ENCODE results near the gene ZNF311. TPM values are rescaled to one million over a fixed set of nuclear protein-coding genes. Genes with fewer than 3 reads are reported as not detected.

ZNF311 gene
- total RNA-seq (under 1 TPM; 0.25 to 0.31 TPM), total RNA-seq (0 to 3.2 (median 1.0) reads per million in 172 experiments)
- polyA plus RNA-seq (2013, experiment 1 of 2): 0.20 TPM
- polyA plus RNA-seq (2013, experiment 2 of 2): 0.29 TPM

DNA sequence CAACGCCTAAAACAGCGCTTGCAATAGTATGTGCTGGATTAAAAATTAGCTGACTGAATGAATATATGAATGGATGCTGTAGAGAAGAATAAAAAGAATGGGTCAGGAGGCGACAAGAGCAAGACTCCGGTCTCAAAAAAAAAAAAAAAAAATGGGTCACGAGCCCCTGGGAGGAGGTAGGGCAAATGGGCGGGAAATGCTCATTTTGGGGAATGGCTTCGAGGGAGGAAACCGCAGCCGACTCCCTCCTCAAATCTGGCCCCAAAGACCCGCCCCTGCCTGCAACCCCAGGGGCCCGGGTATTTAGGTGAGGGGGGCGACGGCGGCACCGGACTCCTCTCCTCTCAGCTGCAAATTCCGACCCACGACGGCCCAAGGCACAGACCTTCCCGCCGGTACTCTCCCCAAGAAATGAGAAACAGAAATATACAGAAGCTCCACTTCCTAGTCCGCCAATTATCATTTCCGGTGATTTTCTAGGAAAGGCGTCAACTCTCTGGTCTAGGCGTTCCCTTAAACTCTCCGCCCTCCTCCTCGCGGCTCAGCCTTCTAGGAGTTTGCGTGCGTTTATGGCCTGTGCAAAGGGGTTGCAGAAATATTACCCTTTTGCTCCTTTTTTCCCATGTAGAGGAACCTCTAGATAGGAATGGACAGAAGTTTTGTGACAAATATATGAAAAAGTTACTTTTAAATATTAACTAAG is at the start of gene ZNF311:
Gene ZNF311 (minus strand): TSS at position 133 of the 703 bp plus-strand sequence. CDS start 1,361 bp downstream, outside the sequence.
- Mint-ChIP-seq H3K27me3 (peaks cover 3% of the 10 kb centered on the region), H3K36me3 (ENCODE audit: low read depth) (no peaks in the 10 kb centered on the region), H3K9me3 (no peaks in the 10 kb centered on the region), H3K4me3 (peak within 1 kb of the TSS; percentile 90), H3K27ac (peak within 1 kb of the TSS; percentile 25), H3K4me1 (ENCODE audit: low read depth) (peaks cover 16% of the 10 kb centered on the region)
- intact Hi-C loops (cut with DNase I, micrococcal nuclease): no loop called here
- ChIA-PET CTCF (interaction anchor here (0.7 kb wide), 1 partner anchor 755 kb away, joined by 3 read pairs; no protein-coding TSS in a partner anchor), POLR2A (interaction anchor here (0.6 to 1.3 kb wide), 5 partner anchors 10 to 1532 kb away, joined by 3 to 5 read pairs (median 4); partner anchors contain the start of genes TRIM27 and ZNF184)
- TF ChIP-seq, protein P1, sequence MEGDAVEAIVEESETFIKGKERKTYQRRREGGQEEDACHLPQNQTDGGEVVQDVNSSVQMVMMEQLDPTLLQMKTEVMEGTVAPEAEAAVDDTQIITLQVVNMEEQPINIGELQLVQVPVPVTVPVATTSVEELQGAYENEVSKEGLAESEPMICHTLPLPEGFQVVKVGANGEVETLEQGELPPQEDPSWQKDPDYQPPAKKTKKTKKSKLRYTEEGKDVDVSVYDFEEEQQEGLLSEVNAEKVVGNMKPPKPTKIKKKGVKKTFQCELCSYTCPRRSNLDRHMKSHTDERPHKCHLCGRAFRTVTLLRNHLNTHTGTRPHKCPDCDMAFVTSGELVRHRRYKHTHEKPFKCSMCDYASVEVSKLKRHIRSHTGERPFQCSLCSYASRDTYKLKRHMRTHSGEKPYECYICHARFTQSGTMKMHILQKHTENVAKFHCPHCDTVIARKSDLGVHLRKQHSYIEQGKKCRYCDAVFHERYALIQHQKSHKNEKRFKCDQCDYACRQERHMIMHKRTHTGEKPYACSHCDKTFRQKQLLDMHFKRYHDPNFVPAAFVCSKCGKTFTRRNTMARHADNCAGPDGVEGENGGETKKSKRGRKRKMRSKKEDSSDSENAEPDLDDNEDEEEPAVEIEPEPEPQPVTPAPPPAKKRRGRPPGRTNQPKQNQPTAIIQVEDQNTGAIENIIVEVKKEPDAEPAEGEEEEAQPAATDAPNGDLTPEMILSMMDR (IDR thresholded peaks at IDR 0.05): no peak
- ATAC-seq (ENCODE audit: poor library complexity) (peak; percentile 96), DNase-seq (peak in 6 of 14 experiments; percentile 15 to 72 (median 58))
- peak within 1 kb of the TSS; percentile 62 for H3K4me3 ChIP-seq (ENCODE audit: low read length)
- peaks cover 0 to 4% of the 10 kb centered on the region in 2 experiments for H3K9me3 ChIP-seq (ENCODE audit: control insufficient read depth in 1 of 2, insufficient read depth in 1 of 2, low read length in 2 of 2)
- H3K27me3 ChIP-seq (ENCODE audit: control insufficient read depth in 1 of 2, insufficient read depth in 2 of 2, low read length in 2 of 2): no peaks in the 10 kb centered on the region
- no peaks in the 10 kb centered on the region for H3K36me3 ChIP-seq (ENCODE audit: insufficient read depth, low read length)
- H3K27ac ChIP-seq (ENCODE audit: low read depth in 1 of 2, low read length in 2 of 2): peak within 1 kb of the TSS in 1 of 2 donors; percentile 31
- peaks cover 6% of the 10 kb centered on the region for H3K4me1 ChIP-seq (ENCODE audit: insufficient read depth, low read length)

DNA sequence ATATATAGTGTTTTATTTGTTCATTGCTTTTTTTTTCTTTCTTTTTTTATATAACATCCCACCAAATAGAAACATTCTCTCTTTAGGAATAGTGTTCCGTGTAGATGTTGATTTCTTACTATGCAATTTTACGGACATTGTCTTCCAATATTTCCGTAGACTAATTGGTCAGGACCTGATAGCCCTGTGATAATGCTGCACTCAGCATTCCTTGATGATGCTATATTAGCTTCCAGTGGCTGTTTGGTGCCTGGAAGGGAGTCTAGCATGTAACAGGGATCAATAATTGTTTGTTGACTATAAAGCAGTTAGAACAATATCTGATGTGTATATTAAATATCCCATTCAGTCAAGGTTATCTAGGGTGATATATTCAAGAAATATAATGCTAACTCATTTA is 46.6 kb upstream of the ZNF311 start:
- DNase-seq (no peak), ATAC-seq (ENCODE audit: poor library complexity) (no peak)
- POLR2A ChIA-PET: no interaction called here
- no peaks in the 10 kb centered on the region for H3K9me3 Mint-ChIP-seq
- no peak overlapping the region for H3K27ac Mint-ChIP-seq
- H3K27me3 ChIP-seq (ENCODE audit: control insufficient read depth in 1 of 2, insufficient read depth in 2 of 2, low read length in 2 of 2): peaks cover 2 to 43% of the 10 kb centered on the region in 2 experiments
- peaks cover 56% of the 10 kb centered on the region for H3K27me3 Mint-ChIP-seq
- H3K4me1 Mint-ChIP-seq (ENCODE audit: low read depth): no peaks in the 10 kb centered on the region
- no peak overlapping the region for H3K4me3 Mint-ChIP-seq
- no peaks in the 10 kb centered on the region for H3K9me3 ChIP-seq (ENCODE audit: control insufficient read depth in 1 of 2, insufficient read depth in 1 of 2, low read length in 2 of 2)
- CTCF ChIA-PET: no interaction called here
- intact Hi-C loops (cut with DNase I, micrococcal nuclease): no loop called here
- no peaks in the 10 kb centered on the region for H3K36me3 ChIP-seq (ENCODE audit: insufficient read depth, low read length)
- no peak overlapping the region for H3K27ac ChIP-seq (ENCODE audit: low read depth in 1 of 2, low read length in 2 of 2)
- no peaks in the 10 kb centered on the region for H3K4me1 ChIP-seq (ENCODE audit: insufficient read depth, low read length)
- no peaks in the 10 kb centered on the region for H3K36me3 Mint-ChIP-seq (ENCODE audit: low read depth)
- TF ChIP-seq, protein P1 (IDR thresholded peaks at IDR 0.05): no peak
- H3K4me3 ChIP-seq (ENCODE audit: low read length): no peak overlapping the region

DNA sequence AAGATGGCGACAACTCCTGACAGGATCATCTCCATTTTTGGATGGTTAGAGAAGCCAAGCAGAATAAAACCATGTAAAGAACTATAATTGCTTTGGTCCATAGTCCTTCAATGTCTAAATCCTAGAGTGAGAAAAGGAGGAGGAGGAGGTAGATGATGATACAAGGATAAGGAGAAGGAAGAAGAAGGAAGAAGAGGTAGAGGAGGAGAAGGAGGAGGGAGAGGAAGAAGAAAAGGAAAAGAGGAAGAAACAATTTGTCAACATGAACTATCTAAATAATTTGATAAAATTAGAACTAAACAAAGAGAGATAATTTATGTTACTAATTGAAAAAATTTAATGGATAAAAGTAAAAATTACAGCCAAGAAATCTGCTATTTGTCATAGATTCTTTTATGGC is 40.0 kb upstream of the ZNF311 start, which contains the start of gene OR2W1:
Gene OR2W1 (minus strand): TSS at position 101 of the 400 bp plus-strand sequence. CDS start 0 bp downstream, at position 101.
- Mint-ChIP-seq H3K4me3 (no peak within 1 kb of the TSS), H3K27ac (no peak within 1 kb of the TSS), H3K4me1 (ENCODE audit: low read depth) (no peaks in the 10 kb centered on the region), H3K36me3 (ENCODE audit: low read depth) (no peaks in the 10 kb centered on the region), H3K9me3 (no peaks in the 10 kb centered on the region), H3K27me3 (peaks cover 59% of the 10 kb centered on the region)
- POLR2A ChIA-PET: no interaction called here
- H3K9me3 ChIP-seq (ENCODE audit: control insufficient read depth in 1 of 2, insufficient read depth in 1 of 2, low read length in 2 of 2): peaks cover 0 to 11% of the 10 kb centered on the region in 2 experiments
- TF ChIP-seq, protein P1 (IDR thresholded peaks at IDR 0.05): no peak
- intact Hi-C loops (cut with DNase I, micrococcal nuclease): no loop called here
- DNase-seq (no peak), ATAC-seq (ENCODE audit: poor library complexity) (no peak)
- no peaks in the 10 kb centered on the region for H3K4me1 ChIP-seq (ENCODE audit: insufficient read depth, low read length)
- peaks cover 5 to 41% of the 10 kb centered on the region in 2 experiments for H3K27me3 ChIP-seq (ENCODE audit: control insufficient read depth in 1 of 2, insufficient read depth in 2 of 2, low read length in 2 of 2)
- no peaks in the 10 kb centered on the region for H3K36me3 ChIP-seq (ENCODE audit: insufficient read depth, low read length)
- CTCF ChIA-PET: no interaction called here
- H3K27ac ChIP-seq (ENCODE audit: low read depth in 1 of 2, low read length in 2 of 2): no peak within 1 kb of the TSS
- H3K4me3 ChIP-seq (ENCODE audit: low read length): no peak within 1 kb of the TSS
